GM10266 (cell line): ENCODE measurements around the gene TRPV3.

Source experiments
- DNase-seq: peaks from one replicate; pipeline ENCODE4 v3.0.0; 2012; ENCODE audit errors: extremely low spot score
- TF ChIP-seq, protein P1 (sequence below): IDR thresholded peaks from 2 replicates; pipeline ENCODE4 v1.5.1; 2012; ENCODE audit warnings: mild to moderate bottlenecking, low read depth; ENCODE audit not compliant: control insufficient read depth, insufficient read depth; ENCODE audit errors: missing control alignments

TRPV3 gene

DNA sequence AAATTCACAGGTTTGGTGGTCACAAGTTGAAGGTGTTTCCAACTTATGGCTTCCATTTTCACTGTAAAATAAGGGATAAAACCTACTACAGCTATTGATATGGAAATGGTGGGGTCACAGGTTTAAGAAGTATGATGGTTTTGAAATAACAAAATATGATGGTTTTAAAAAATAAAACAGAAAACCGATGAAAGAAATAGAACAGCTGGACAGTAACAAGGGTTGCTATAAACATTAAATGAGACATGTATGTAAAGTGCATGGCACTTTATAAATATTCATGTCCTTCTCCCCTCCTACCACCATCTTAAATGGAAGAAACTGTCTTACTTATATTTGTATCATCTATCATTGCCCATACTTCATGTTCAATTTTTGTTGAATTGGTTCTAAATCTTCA is 50.5 kb downstream of the TRPV3 start:
- DNase-seq = no peak
- TF ChIP-seq, protein P1, sequence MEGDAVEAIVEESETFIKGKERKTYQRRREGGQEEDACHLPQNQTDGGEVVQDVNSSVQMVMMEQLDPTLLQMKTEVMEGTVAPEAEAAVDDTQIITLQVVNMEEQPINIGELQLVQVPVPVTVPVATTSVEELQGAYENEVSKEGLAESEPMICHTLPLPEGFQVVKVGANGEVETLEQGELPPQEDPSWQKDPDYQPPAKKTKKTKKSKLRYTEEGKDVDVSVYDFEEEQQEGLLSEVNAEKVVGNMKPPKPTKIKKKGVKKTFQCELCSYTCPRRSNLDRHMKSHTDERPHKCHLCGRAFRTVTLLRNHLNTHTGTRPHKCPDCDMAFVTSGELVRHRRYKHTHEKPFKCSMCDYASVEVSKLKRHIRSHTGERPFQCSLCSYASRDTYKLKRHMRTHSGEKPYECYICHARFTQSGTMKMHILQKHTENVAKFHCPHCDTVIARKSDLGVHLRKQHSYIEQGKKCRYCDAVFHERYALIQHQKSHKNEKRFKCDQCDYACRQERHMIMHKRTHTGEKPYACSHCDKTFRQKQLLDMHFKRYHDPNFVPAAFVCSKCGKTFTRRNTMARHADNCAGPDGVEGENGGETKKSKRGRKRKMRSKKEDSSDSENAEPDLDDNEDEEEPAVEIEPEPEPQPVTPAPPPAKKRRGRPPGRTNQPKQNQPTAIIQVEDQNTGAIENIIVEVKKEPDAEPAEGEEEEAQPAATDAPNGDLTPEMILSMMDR = no peak

DNA sequence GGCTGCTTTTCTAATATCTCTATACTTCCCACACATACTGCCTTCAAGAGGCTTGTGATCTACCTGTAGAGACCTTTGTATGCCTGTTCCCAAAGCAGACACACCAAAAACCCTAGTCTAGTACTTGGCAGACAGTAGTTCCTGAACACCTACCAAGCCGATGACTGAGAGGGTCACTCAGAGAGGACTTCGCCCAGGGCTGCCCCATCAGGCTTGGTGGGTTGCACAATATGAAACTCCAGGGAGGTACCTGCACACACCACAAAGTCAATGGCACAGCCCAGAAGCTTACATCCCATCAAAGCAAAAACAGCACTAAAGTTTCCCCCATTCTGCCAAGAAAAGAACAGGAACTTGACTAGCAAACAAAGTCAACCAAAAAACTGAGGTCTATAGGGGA is 51.6 kb downstream of the TRPV3 start:
- TF ChIP-seq, protein P1 = no peak
- DNase-seq = no peak

DNA sequence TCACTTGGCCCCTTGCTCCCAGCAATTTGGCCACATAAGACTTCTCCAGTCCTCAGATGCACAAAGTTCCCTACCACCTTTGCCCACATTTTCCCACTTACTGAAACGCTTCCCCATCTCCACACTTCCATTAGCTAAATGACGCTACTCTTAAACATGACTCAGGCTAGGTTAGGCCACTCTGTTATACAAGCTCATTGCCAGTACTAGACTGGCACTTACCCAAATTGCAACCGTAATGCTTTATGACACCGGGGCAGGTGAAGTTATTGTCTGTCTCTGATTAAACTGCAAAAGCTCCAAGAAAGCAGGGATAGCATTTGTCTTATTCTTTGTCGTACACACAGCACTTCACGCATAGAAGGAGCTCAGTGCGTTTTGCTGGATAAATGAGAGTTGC is 52.6 kb downstream of the TRPV3 start:
- DNase-seq = no peak
- TF ChIP-seq, protein P1 = no peak

DNA sequence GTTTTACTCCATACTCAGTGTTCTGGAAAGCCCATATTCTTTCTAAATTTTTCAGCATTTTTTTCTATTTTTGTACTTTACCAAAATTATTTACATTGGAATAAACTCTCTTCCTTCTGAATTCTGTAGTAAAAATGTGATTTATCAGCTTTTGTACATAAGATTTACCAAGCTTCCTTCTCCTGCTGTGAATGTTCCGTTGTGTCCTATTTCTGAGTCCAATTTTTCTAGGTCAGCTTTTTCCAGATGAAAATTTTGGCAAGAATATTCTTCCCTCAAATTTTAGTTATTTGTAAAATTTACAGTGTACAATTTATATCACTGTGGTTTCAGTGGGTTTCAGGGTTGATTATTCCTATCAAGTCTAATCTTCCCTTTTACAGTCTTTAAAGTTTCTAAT is 54.3 kb downstream of the TRPV3 start:
- TF ChIP-seq, protein P1 = no peak
- no peak for DNase-seq

DNA sequence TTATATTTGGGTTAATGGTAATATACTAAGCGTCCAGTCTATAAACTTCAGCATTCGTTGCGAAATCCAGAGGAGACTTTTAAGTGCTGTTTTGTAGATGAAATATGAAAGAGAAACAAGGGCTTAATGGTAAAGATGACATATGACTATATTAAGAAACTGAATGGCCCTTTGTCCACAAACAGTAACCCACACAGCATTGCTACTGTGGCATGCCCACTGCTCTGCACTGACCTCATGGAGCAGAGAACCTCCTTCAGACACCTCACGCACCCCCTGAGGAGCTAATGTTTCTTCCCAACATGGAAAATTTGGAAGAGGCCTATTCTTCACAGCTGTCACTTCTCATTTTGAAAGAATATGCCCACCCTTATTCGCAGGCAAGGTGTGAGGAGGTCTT is 55.1 kb downstream of the TRPV3 start:
- no peak for DNase-seq
- TF ChIP-seq, protein P1 = no peak

DNA sequence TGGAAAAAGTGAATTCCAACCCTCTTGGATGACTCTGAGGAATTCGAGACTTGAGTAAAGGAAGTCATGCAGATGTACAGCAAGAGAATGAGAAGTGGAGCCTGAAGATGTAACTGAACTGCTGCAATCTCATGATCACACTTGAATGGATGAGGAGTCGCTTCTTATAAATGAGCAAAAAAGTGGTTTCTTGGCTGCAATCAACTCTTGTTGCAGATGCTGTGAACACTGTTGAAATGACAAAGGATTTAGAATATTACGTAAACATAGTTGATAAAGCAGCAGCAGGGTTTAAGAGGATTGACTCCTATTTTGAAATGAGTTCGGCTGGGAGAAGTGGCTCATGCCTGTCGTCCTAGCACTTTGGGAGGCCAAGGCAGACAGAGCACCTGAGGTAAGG is 56.3 kb downstream of the TRPV3 start:
- DNase-seq = no peak
- TF ChIP-seq, protein P1 = no peak

DNA sequence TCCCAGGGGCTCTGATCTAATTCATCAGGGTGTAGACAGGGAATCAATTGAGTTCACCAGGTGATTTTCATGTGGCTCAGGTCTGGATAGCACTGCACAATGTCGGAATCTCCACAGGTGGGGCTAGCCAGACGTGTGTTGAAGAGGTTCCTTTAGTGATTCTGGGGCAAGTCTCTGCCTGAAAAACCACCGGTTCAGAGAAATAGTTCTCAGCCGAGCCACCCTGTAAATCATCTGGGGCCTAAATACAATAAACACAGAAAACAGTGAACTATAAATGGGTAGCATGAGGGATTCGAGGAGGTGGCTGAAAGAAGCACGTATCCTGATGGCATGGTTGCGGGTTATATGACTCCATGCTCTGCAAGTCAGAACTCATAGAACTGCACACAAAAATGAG is 60.5 kb downstream of the TRPV3 start:
- TF ChIP-seq, protein P1 = no peak
- DNase-seq = no peak
